Measurements from ENCODE around the gene TMEM109.

Gene TMEM109

GRCh38 chr11:60867871-60868681, 45.9 kb upstream of the TMEM109 start:
- Histone ChIP-seq H3K9me3 (ENCODE audit: insufficient read depth, low read length) (no peaks in the 10 kb centered on the region), H3K9ac (ENCODE audit: low read length) (no peak overlapping the region), H3K4me1 (ENCODE audit: low read length) (no peaks in the 10 kb centered on the region), H3K4me2 (ENCODE audit: low read length) (no peak overlapping the region), H3K27ac (ENCODE audit: low read length) (no peak overlapping the region), H2AFZ (ENCODE audit: low read depth, low read length) (no peak overlapping the region), H3K4me3 (ENCODE audit: low read length) (no peak overlapping the region), H3K27me3 (ENCODE audit: low read depth, low read length) (no peaks in the 10 kb centered on the region), H3K79me2 (ENCODE audit: low read length) (no peaks in the 10 kb centered on the region), H4K20me1 (ENCODE audit: insufficient read depth, low read length) (no peaks in the 10 kb centered on the region), H3K36me3 (replicated peaks; ENCODE audit: low read depth, low read length) (no peaks in the 10 kb centered on the region)
- TF ChIP-seq CTCF (IDR thresholded peaks at IDR 0.05; ENCODE audit: low read depth, low read length) (no peak), EZH2phosphoT487 (IDR thresholded peaks at IDR 0.05; ENCODE audit: low read depth) (no peak)

GRCh38 chr11:60868682-60869450, 45.1 kb upstream of the TMEM109 start:
- Histone ChIP-seq H3K9ac (ENCODE audit: low read length) (no peak overlapping the region), H3K27ac (ENCODE audit: low read length) (no peak overlapping the region), H3K4me2 (ENCODE audit: low read length) (no peak overlapping the region), H3K4me3 (ENCODE audit: low read length) (no peak overlapping the region), H2AFZ (ENCODE audit: low read depth, low read length) (no peak overlapping the region), H3K4me1 (ENCODE audit: low read length) (no peaks in the 10 kb centered on the region), H3K9me3 (ENCODE audit: insufficient read depth, low read length) (no peaks in the 10 kb centered on the region), H4K20me1 (ENCODE audit: insufficient read depth, low read length) (no peaks in the 10 kb centered on the region), H3K79me2 (ENCODE audit: low read length) (no peaks in the 10 kb centered on the region), H3K27me3 (ENCODE audit: low read depth, low read length) (no peaks in the 10 kb centered on the region), H3K36me3 (replicated peaks; ENCODE audit: low read depth, low read length) (no peaks in the 10 kb centered on the region)
- TF ChIP-seq CTCF (IDR thresholded peaks at IDR 0.05; ENCODE audit: low read depth, low read length) = no peak
- no peak for TF ChIP-seq EZH2phosphoT487 (IDR thresholded peaks at IDR 0.05; ENCODE audit: low read depth)

GRCh38 chr11:60869451-60869825, 44.5 kb upstream of the TMEM109 start:
- Histone ChIP-seq H2AFZ (ENCODE audit: low read depth, low read length) (no peak overlapping the region), H3K9me3 (ENCODE audit: insufficient read depth, low read length) (no peaks in the 10 kb centered on the region), H3K27ac (ENCODE audit: low read length) (no peak overlapping the region), H3K4me3 (ENCODE audit: low read length) (no peak overlapping the region), H4K20me1 (ENCODE audit: insufficient read depth, low read length) (no peaks in the 10 kb centered on the region), H3K4me1 (ENCODE audit: low read length) (no peaks in the 10 kb centered on the region), H3K27me3 (ENCODE audit: low read depth, low read length) (no peaks in the 10 kb centered on the region), H3K4me2 (ENCODE audit: low read length) (no peak overlapping the region), H3K9ac (ENCODE audit: low read length) (no peak overlapping the region), H3K36me3 (replicated peaks; ENCODE audit: low read depth, low read length) (no peaks in the 10 kb centered on the region), H3K79me2 (ENCODE audit: low read length) (no peaks in the 10 kb centered on the region)
- TF ChIP-seq CTCF (IDR thresholded peaks at IDR 0.05; ENCODE audit: low read depth, low read length) (no peak), EZH2phosphoT487 (IDR thresholded peaks at IDR 0.05; ENCODE audit: low read depth) (no peak)

- Histone ChIP-seq H3K9me3 (ENCODE audit: insufficient read depth, low read length) (no peaks in the 10 kb centered on the region), H4K20me1 (ENCODE audit: insufficient read depth, low read length) (no peaks in the 10 kb centered on the region), H3K4me1 (ENCODE audit: low read length) (no peaks in the 10 kb centered on the region), H3K27ac (ENCODE audit: low read length) (no peak overlapping the region), H3K27me3 (ENCODE audit: low read depth, low read length) (no peaks in the 10 kb centered on the region), H3K36me3 (replicated peaks; ENCODE audit: low read depth, low read length) (no peaks in the 10 kb centered on the region), H3K9ac (ENCODE audit: low read length) (no peak overlapping the region), H3K4me3 (ENCODE audit: low read length) (no peak overlapping the region), H2AFZ (ENCODE audit: low read depth, low read length) (no peak overlapping the region), H3K79me2 (ENCODE audit: low read length) (no peaks in the 10 kb centered on the region), H3K4me2 (ENCODE audit: low read length) (no peak overlapping the region)
- TF ChIP-seq CTCF (IDR thresholded peaks at IDR 0.05; ENCODE audit: low read depth, low read length) (no peak), EZH2phosphoT487 (IDR thresholded peaks at IDR 0.05; ENCODE audit: low read depth) (no peak)
Measured at GRCh38 chr11:60870276-60870675, 43.7 kb upstream of the TMEM109 start.

Measured in OCI-LY3 (cell line).